ENCODE results near the gene SRGAP2C.
"Not testable (repeated sequence)": the region's sequence is repeated elsewhere in the genome, so short reads cannot be mapped to it uniquely, and the experiment has no call there.

The SRGAP2C gene

DNA sequence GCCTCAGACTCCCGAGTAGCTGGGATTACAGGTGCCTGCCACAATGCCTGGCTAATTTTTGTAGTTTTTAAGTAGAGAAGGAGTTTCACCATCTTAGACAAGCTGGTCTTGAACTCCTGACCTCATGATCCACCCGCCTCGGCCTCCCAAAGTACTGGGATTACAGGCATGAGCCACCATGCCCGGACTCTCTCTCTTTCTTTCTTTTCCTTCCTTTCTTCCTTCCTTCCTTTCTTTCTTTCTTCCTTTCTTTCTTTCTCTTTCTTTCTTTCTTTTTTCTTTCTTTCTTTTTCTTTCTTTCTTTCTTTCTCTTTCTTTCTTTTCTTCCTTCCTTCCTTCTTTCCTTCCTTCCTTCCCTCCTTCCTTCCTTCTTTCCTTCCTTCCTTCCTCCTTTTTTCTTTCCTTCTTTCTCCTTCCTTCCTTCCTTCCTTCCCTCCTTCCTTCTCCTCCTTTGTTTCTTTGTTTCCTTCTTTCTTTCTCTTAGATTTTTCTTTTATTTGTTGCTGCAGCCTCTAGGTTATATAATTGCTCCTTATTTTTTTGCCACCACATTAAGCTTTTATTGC lies 234.4 kb downstream of the SRGAP2C start:
- H3K9me3 Mint-ChIP-seq, ATAC-seq, H3K4me3 Mint-ChIP-seq, H3K36me3 Mint-ChIP-seq: not testable (repeated sequence)
- Mint-ChIP-seq H3K4me1 (peaks cover 17% of the 10 kb centered on the region), H3K27ac (peak overlapping the region; percentile 53), H3K27me3 (peaks cover 29% of the 10 kb centered on the region)

DNA sequence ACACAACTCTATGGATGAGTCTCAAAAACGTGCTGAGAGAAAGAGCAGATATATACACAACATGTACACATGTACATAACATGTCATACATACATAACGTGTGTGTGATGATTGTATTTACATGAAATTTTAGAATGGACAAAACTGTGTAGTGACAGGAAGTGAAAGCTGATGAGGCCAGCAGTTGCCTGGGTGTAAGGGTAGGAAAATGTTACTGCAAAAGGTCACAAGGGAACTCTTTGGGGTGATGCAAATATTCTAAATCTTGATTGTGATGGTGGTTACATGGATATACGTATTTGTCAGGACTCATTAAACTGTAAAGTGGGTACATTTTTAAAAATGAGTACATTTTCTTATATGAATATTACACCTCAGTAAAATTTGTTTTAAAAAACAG lies 236.7 kb downstream of the SRGAP2C start:
- H3K9me3 Mint-ChIP-seq, H3K4me3 Mint-ChIP-seq, H3K36me3 Mint-ChIP-seq, H3K27ac Mint-ChIP-seq: not testable (repeated sequence)
- H3K27me3 Mint-ChIP-seq, result peaks cover 29% of the 10 kb centered on the region
- peaks cover 17% of the 10 kb centered on the region for H3K4me1 Mint-ChIP-seq
- ATAC-seq, result peak; percentile 45

DNA sequence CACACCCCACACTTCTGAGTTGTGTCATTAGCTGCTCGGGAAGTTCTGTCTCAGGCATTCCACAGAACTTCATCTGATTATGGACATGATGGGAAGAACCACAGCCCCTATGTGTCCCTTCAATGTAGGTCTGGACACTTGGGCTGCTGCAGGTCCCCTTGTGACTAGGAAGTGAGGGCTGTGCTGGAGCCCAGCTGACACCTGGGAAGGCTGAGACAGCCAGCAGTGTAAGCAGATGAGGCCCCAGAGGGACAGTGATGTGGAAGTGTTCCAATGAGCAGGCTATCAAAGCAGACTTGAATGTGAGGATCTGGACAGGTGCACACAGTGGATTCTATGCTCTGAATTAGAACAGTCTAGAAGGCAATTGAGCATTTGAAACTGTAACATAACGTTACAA lies 239.2 kb downstream of the SRGAP2C start:
- not testable (repeated sequence) for H3K27ac Mint-ChIP-seq, H3K9me3 Mint-ChIP-seq, H3K4me3 Mint-ChIP-seq, H3K36me3 Mint-ChIP-seq, ATAC-seq
- Mint-ChIP-seq H3K4me1 (peaks cover 16% of the 10 kb centered on the region), H3K27me3 (peaks cover 18% of the 10 kb centered on the region)

DNA sequence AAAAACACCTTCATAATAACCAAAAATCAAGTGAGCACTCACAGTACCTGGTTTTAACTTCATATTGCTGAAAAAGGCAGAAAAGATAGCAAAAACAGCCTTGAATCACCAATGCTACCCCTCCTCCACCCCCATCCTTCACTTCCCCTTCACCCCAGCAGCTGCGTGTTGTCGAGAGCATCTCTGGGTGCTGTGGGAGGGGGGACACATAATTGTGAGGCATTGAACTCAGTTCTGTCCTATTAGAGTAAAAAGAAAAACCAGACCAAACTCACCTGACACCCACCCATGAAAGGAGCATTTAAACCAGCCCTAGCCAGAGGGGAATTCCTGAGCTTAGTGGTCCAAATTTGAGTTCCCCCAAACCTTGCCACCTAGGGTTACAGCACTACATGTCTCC lies 248.7 kb downstream of the SRGAP2C start:
- not testable (repeated sequence) for H3K27ac Mint-ChIP-seq
- peak; percentile 47 for ATAC-seq
- peaks cover 45% of the 10 kb centered on the region for H3K27me3 Mint-ChIP-seq

DNA sequence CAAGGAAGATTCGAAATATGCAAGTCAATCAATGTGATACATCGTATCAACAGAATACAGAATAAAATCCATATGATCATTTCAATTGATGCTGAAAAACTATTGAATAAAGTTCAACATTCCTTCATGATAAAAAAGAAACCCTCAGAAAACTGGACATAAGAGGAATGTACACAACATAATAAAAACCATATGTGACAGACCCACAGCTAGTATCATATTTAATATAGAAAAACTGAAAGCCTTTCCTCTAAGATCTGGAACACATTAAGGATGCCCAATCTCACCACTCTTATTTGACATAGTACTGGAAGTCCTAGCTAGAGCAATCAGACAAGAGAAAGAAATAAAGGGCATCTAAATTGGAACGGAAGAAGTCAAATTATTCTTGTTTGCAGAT lies 254.1 kb downstream of the SRGAP2C start:
- peaks cover 22% of the 10 kb centered on the region for H3K27me3 Mint-ChIP-seq
- H3K4me1 Mint-ChIP-seq, ATAC-seq, H3K27ac Mint-ChIP-seq, H3K4me3 Mint-ChIP-seq, H3K9me3 Mint-ChIP-seq, H3K36me3 Mint-ChIP-seq: not testable (repeated sequence)

More for the DNA sequence above, 248.7 kb downstream of the SRGAP2C start:
- not testable (repeated sequence) for H3K4me3 Mint-ChIP-seq, H3K36me3 Mint-ChIP-seq, H3K4me1 Mint-ChIP-seq, H3K9me3 Mint-ChIP-seq

DNA sequence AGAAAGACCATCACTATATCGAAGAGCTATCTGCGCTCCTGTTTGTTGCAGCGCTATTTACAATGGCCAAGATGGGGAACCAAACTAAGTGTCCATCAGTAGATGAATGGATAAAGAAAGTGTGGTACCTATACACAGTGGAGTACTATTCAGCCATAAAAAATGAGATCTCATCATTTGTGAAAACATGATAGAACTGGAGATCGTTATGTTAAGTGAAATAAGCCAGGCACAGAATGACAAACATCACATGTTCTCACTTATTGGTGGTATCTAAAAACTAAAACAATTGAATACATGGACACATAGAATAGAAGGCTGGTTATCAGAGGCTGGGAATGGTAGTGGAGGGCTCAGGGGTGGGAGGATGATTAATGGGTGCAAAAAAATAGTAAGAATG lies 256.2 kb downstream of the SRGAP2C start:
- peaks cover 7% of the 10 kb centered on the region for H3K9me3 Mint-ChIP-seq
- H3K27ac Mint-ChIP-seq, result no peak overlapping the region
- peaks cover 6% of the 10 kb centered on the region for H3K36me3 Mint-ChIP-seq
- ATAC-seq, result no peak
- peaks cover 13% of the 10 kb centered on the region for H3K27me3 Mint-ChIP-seq
- H3K4me1 Mint-ChIP-seq, result no peaks in the 10 kb centered on the region
- no peak overlapping the region for H3K4me3 Mint-ChIP-seq
